OCI-LY1 (cell line): ENCODE data around the gene GIGYF2.

Source experiments
- H2AFZ ChIP-seq: fragments of 200-600 bp; sonication (generic), shearing (Covaris generic); 2 replicates; pipeline ENCODE4 v1.6.0; 2014; ENCODE audit warnings: antibody characterized with exemption, mild to moderate bottlenecking, low read length
- H3F3A ChIP-seq: fragments of 200-600 bp; sonication (generic), shearing (Covaris generic); 2 replicates; pipeline ENCODE4 v1.6.0; 2014; ENCODE audit warnings: mild to moderate bottlenecking, antibody characterized with exemption, low read length, moderate library complexity; ENCODE audit not compliant: insufficient read depth
- H3K27ac ChIP-seq: fragments of 200-600 bp; sonication (generic); 2 replicates; pipeline ENCODE4 v1.5.1; 2014; ENCODE audit warnings: low read length, mixed run types, mild to moderate bottlenecking, low read depth; ENCODE audit not compliant: poor library complexity, severe bottlenecking
- H3K27me3 ChIP-seq: fragments of 200-600 bp; sonication (generic); 2 replicates; pipeline ENCODE4 v1.6.0; 2014; ENCODE audit warnings: antibody characterized with exemption, mild to moderate bottlenecking, low read length, moderate library complexity; ENCODE audit not compliant: insufficient read depth
- H3K36me3 ChIP-seq: fragments of 200-600 bp; sonication (generic); 2 replicates; pipeline ENCODE4 v1.6.1; 2014; ENCODE audit warnings: mild to moderate bottlenecking, antibody characterized with exemption, low read length, moderate library complexity, mixed read lengths; ENCODE audit not compliant: insufficient read depth
- H3K4me1 ChIP-seq: fragments of 200-600 bp; sonication (generic); 2 replicates; pipeline ENCODE4 v1.5.1; 2014; ENCODE audit warnings: mild to moderate bottlenecking, low read length, moderate library complexity; ENCODE audit not compliant: insufficient read depth, severe bottlenecking
- H3K4me2 ChIP-seq: fragments of 200-600 bp; sonication (generic), shearing (Covaris generic); 2 replicates; pipeline ENCODE4 v1.6.1; 2014; ENCODE audit warnings: low read length
- H3K4me3 ChIP-seq: fragments of 200-600 bp; sonication (generic); 2 replicates; pipeline ENCODE4 v1.5.1; 2014; ENCODE audit warnings: low read length, low read depth, mild to moderate bottlenecking, mixed read lengths; ENCODE audit not compliant: poor library complexity, severe bottlenecking
- H3K79me2 ChIP-seq: fragments of 200-600 bp; shearing (Covaris generic); 2 replicates; pipeline ENCODE4 v1.6.1; 2016; ENCODE audit warnings: mixed run types, low read length, mixed read lengths; ENCODE audit not compliant: insufficient read depth
- H3K9ac ChIP-seq: fragments of 200-600 bp; sonication (generic), shearing (Covaris generic); 2 replicates; pipeline ENCODE4 v1.6.1; 2014; ENCODE audit warnings: mild to moderate bottlenecking, low read length, mixed read lengths
- H3K9me2 ChIP-seq: fragments of 200-600 bp; sonication (generic), shearing (Covaris generic); 2 replicates; pipeline ENCODE4 v1.6.1; 2014; ENCODE audit warnings: low read depth, mild to moderate bottlenecking, low read length, mixed read lengths
- H3K9me3 ChIP-seq: fragments of 200-600 bp; shearing (Covaris generic); 2 replicates; pipeline ENCODE4 v1.6.1; 2014; ENCODE audit warnings: low read length, mixed read lengths
- H4K20me1 ChIP-seq: fragments of 200-600 bp; sonication (generic), shearing (Covaris generic); 2 replicates; pipeline ENCODE4 v1.6.0; 2016; ENCODE audit warnings: mild to moderate bottlenecking, low read length; ENCODE audit not compliant: insufficient read depth
- CTCF ChIP-seq: fragments of 200-600 bp; sonication (generic), shearing (Covaris generic); IDR thresholded peaks from 2 replicates; pipeline ENCODE4 v1.5.1; 2017; ENCODE audit warnings: mild to moderate bottlenecking, antibody characterized with exemption, low read length, moderate library complexity, mixed read lengths
- EZH2 ChIP-seq: fragments of 200-600 bp; sonication (generic), shearing (Covaris generic); IDR thresholded peaks from 2 replicates; pipeline ENCODE4 v1.8.0; 2017; ENCODE audit warnings: borderline replicate concordance, mixed run types, mild to moderate bottlenecking, antibody characterized with exemption, low read length, moderate library complexity, mixed read lengths

The GIGYF2 gene

GRCh38 chr2:232800166-232800565 is 103.0 kb downstream of the GIGYF2 start:
- no peaks in the 10 kb centered on the region for H3K79me2 ChIP-seq
- H4K20me1 ChIP-seq: no peaks in the 10 kb centered on the region
- no peak overlapping the region for H3K9ac ChIP-seq
- H3K9me3 ChIP-seq: no peaks in the 10 kb centered on the region
- H3K4me1 ChIP-seq: no peaks in the 10 kb centered on the region
- no peaks in the 10 kb centered on the region for H3F3A ChIP-seq
- no peak overlapping the region for H3K27ac ChIP-seq
- H2AFZ ChIP-seq: no peak overlapping the region
- H3K36me3 ChIP-seq: peaks cover 63% of the 10 kb centered on the region
- H3K4me3 ChIP-seq: no peak overlapping the region
- no peaks in the 10 kb centered on the region for H3K27me3 ChIP-seq
- H3K9me2 ChIP-seq: no peaks in the 10 kb centered on the region
- H3K4me2 ChIP-seq: no peak overlapping the region
- TF ChIP-seq EZH2 (no peak), CTCF (no peak)

GRCh38 chr2:232802091-232802490 is 105.0 kb downstream of the GIGYF2 start:
- no peak overlapping the region for H2AFZ ChIP-seq
- H3K36me3 ChIP-seq: peaks cover 57% of the 10 kb centered on the region
- H4K20me1 ChIP-seq: no peaks in the 10 kb centered on the region
- no peaks in the 10 kb centered on the region for H3K9me2 ChIP-seq
- no peak for TF ChIP-seq EZH2
- no peak for TF ChIP-seq CTCF
- no peaks in the 10 kb centered on the region for H3F3A ChIP-seq
- no peak overlapping the region for H3K9ac ChIP-seq
- H3K4me1 ChIP-seq: no peaks in the 10 kb centered on the region
- no peak overlapping the region for H3K4me3 ChIP-seq
- H3K79me2 ChIP-seq: no peaks in the 10 kb centered on the region
- H3K27me3 ChIP-seq: no peaks in the 10 kb centered on the region
- no peak overlapping the region for H3K27ac ChIP-seq
- H3K4me2 ChIP-seq: no peak overlapping the region
- no peaks in the 10 kb centered on the region for H3K9me3 ChIP-seq

GRCh38 chr2:232809349-232810124 is 112.4 kb downstream of the GIGYF2 start:
- no peak overlapping the region for H3K4me2 ChIP-seq
- H3K4me1 ChIP-seq: no peaks in the 10 kb centered on the region
- H4K20me1 ChIP-seq: no peaks in the 10 kb centered on the region
- H3K9me2 ChIP-seq: no peaks in the 10 kb centered on the region
- H3F3A ChIP-seq: no peaks in the 10 kb centered on the region
- H3K4me3 ChIP-seq: no peak overlapping the region
- no peaks in the 10 kb centered on the region for H3K79me2 ChIP-seq
- H3K27me3 ChIP-seq: no peaks in the 10 kb centered on the region
- H3K27ac ChIP-seq: no peak overlapping the region
- H3K9me3 ChIP-seq: no peaks in the 10 kb centered on the region
- H3K9ac ChIP-seq: no peak overlapping the region
- peaks cover 62% of the 10 kb centered on the region; the same call in 1 of the 2 replicates for H3K36me3 ChIP-seq
- H2AFZ ChIP-seq: no peak overlapping the region
- TF ChIP-seq EZH2 (no peak), CTCF (peak; percentile 26; the same call in 1 of the 2 replicates)
